Naive thymus-derived CD8-positive, alpha-beta T cell (primary cell): ENCODE results near the gene MAP7D3. TPM values are rescaled to one million over a fixed set of nuclear protein-coding genes. Genes with fewer than 3 reads are reported as not detected.

Experiments used
- ATAC-seq, 2 donors: fragments of 150-1000 bp; cut with Tn5 transposase in 1 of 2; sonication (Bioruptor Pico), chemical (Tn5 transposase) in 1 of 2; 1 replicate in 1 of 2; 2 replicates in 1 of 2; pipeline ENCODE4 v1.10.0; 2021; ENCODE audit warnings: mild to moderate bottlenecking in 2 of 2, moderate library complexity in 2 of 2
- POLR2A ChIA-PET: fragments of 350-600 bp; sonication (Branson Sonifier 250); formaldehyde crosslinking; loops from one replicate; lab custom pipeline; 2021; ENCODE audit warnings: antibody characterized with exemption; lab: Charles Lee
- DNase-seq, 10 donors: peaks; one replicate each; pipeline versions ENCODE4 v3.0.0 to v3.0.0-alpha.2; 2020 to 2022
- H3K27ac Mint-ChIP-seq, 10 donors: one replicate each; pipeline ENCODE4 v1.8.0; 2020 to 2022; ENCODE audit warnings: mild to moderate bottlenecking in 10 of 10, mixed read lengths in 10 of 10, moderate library complexity in 4 of 10, inconsistent platforms in 1 of 10
- H3K27me3 Mint-ChIP-seq, 5 donors: one replicate each; pipeline ENCODE4 v1.8.0; 2021 to 2022; ENCODE audit warnings: mixed read lengths in 5 of 5
- H3K36me3 Mint-ChIP-seq, 3 donors: one replicate each; pipeline ENCODE4 v1.8.0; 2020 to 2022; ENCODE audit warnings: mixed read lengths in 3 of 3, mild to moderate bottlenecking in 2 of 3, inconsistent platforms in 1 of 3
- H3K4me1 Mint-ChIP-seq, 4 donors: one replicate each; pipeline ENCODE4 v1.8.0; 2021 to 2022; ENCODE audit warnings: mixed read lengths in 4 of 4
- H3K4me3 Mint-ChIP-seq, 10 donors: one replicate each; pipeline ENCODE4 v1.8.0; 2020 to 2022; ENCODE audit warnings: mild to moderate bottlenecking in 10 of 10, mixed read lengths in 10 of 10, moderate library complexity in 6 of 10, inconsistent platforms in 1 of 10
- H3K9me3 Mint-ChIP-seq, 9 donors: one replicate each; pipeline ENCODE4 v1.8.0; 2020 to 2022; ENCODE audit warnings: mixed read lengths in 9 of 9, mild to moderate bottlenecking in 3 of 9, inconsistent platforms in 1 of 9, moderate library complexity in 1 of 9
- polyA plus RNA-seq, 3 donors: library from polyadenylated mRNA; unstranded; fragments of 300-500 nt; fragmentation: Illumina TruSeq; gene quantifications; one replicate each; pipeline ENCODE4 v1.2.3, GENCODE V29; 2021
- total RNA-seq, 8 experiments: library from RNA in 2 of 8; stranded (reverse) in 2 of 8; gene quantifications; one replicate each; pipeline ENCODE4 v1.2.3 and lab custom pipeline; 2021 to 2026

Gene MAP7D3
- total and polyA plus RNA-seq, 5 experiments from 2014 or later = 3.5 to 8.3 (median 5.6) TPM

DNA sequence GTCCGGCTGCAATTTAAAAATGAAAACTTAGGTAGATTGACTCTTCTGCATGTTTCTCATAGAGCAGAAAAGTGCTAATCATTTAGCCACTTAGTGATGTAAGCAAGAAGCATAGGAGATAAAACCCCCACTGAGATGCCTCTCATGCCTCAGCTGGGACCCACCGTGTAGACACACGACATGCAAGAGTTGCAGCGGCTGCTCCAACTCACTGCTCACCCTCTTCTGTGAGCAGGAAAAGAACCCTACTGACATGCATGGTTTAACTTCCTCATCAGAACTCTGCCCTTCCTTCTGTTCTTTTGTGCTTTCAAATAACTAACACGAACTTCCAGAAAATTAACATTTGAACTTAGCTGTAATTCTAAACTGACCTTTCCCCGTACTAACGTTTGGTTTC lies 41.0 kb downstream of the MAP7D3 start:
- ATAC-seq = no peak
- H3K36me3 Mint-ChIP-seq = peaks cover 0 to 20% (median 2%) of the 10 kb centered on the region in 3 donors
- peaks cover 0 to 15% (median 0%) of the 10 kb centered on the region in 4 donors for H3K4me1 Mint-ChIP-seq
- no peaks in the 10 kb centered on the region for H3K9me3 Mint-ChIP-seq
- peak overlapping the region in 3 of 10 donors; percentile 20 to 57 (median 43) for H3K27ac Mint-ChIP-seq
- no peak for DNase-seq
- POLR2A ChIA-PET = no interaction called here
- H3K4me3 Mint-ChIP-seq = no peak overlapping the region
- H3K27me3 Mint-ChIP-seq = no peaks in the 10 kb centered on the region

DNA sequence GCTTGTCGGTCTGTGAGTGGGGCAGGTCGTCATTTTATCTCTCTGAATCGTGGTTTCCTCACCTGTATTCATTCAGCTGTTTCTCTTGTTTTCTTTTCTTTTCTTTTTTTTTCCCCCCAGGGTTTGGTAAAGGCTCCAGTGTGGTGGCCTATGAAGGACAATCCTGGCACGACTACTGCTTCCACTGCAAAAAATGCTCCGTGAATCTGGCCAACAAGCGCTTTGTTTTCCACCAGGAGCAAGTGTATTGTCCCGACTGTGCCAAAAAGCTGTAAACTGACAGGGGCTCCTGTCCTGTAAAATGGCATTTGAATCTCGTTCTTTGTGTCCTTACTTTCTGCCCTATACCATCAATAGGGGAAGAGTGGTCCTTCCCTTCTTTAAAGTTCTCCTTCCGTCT lies 41.4 kb downstream of the MAP7D3 start:
- DNase-seq (no peak), ATAC-seq (no peak)
- Mint-ChIP-seq H3K4me1 (peaks cover 2 to 19% (median 3%) of the 10 kb centered on the region in 4 donors), H3K36me3 (peaks cover 0 to 18% (median 2%) of the 10 kb centered on the region in 3 donors), H3K27ac (peak overlapping the region in 2 of 10 donors; percentile 43 to 57), H3K4me3 (no peak overlapping the region), H3K9me3 (no peaks in the 10 kb centered on the region), H3K27me3 (no peaks in the 10 kb centered on the region)
- POLR2A ChIA-PET = no interaction called here

- Mint-ChIP-seq H3K27me3 (no peaks in the 10 kb centered on the region), H3K27ac (peak overlapping the region in 4 of 10 donors; percentile 22 to 43 (median 34)), H3K4me3 (no peak overlapping the region), H3K9me3 (no peaks in the 10 kb centered on the region), H3K4me1 (peaks cover 5 to 25% (median 8%) of the 10 kb centered on the region in 4 donors), H3K36me3 (peaks cover 0 to 14% (median 2%) of the 10 kb centered on the region in 3 donors)
- DNase-seq (peak in 6 of 10 donors; percentile 5 to 36 (median 18)), ATAC-seq (peak in 1 of 2 donors; percentile 46)
- POLR2A ChIA-PET = no interaction called here
Measured at GRCh38 chrX:136209016-136209738, 42.0 kb downstream of the MAP7D3 start.

DNA sequence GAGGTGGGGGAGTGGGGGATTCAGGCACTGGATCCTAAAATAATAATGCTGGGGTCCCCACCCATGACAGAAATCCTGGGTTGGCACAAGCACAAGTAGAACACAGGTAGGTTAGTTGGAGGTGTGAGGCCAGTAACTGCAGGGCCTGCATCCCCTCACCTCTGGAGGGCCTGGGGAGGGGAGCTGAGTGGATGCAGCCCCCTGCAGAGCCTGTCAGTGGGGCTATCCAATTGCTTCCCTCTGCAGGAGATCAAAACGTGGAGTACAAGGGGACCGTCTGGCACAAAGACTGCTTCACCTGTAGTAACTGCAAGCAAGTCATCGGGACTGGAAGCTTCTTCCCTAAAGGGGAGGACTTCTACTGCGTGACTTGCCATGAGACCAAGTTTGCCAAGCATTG lies 43.7 kb downstream of the MAP7D3 start:
- H3K36me3 Mint-ChIP-seq = peaks cover 0 to 14% (median 2%) of the 10 kb centered on the region in 3 donors
- POLR2A ChIA-PET = no interaction called here
- no peaks in the 10 kb centered on the region for H3K27me3 Mint-ChIP-seq
- no peak overlapping the region for H3K4me3 Mint-ChIP-seq
- H3K9me3 Mint-ChIP-seq = no peaks in the 10 kb centered on the region
- DNase-seq (no peak), ATAC-seq (no peak)
- H3K27ac Mint-ChIP-seq = peak overlapping the region in 1 of 10 donors; percentile 33
- H3K4me1 Mint-ChIP-seq = peaks cover 9 to 39% (median 21%) of the 10 kb centered on the region in 4 donors

- no peaks in the 10 kb centered on the region for H3K9me3 Mint-ChIP-seq
- H3K27ac Mint-ChIP-seq = no peak overlapping the region
- DNase-seq (no peak), ATAC-seq (no peak)
- no peaks in the 10 kb centered on the region for H3K27me3 Mint-ChIP-seq
- POLR2A ChIA-PET = no interaction called here
- peaks cover 0 to 14% (median 2%) of the 10 kb centered on the region in 3 donors for H3K36me3 Mint-ChIP-seq
- H3K4me1 Mint-ChIP-seq = peaks cover 9 to 39% (median 21%) of the 10 kb centered on the region in 4 donors
- no peak overlapping the region for H3K4me3 Mint-ChIP-seq
Measured at GRCh38 chrX:136206916-136207315, 44.3 kb downstream of the MAP7D3 start.

DNA sequence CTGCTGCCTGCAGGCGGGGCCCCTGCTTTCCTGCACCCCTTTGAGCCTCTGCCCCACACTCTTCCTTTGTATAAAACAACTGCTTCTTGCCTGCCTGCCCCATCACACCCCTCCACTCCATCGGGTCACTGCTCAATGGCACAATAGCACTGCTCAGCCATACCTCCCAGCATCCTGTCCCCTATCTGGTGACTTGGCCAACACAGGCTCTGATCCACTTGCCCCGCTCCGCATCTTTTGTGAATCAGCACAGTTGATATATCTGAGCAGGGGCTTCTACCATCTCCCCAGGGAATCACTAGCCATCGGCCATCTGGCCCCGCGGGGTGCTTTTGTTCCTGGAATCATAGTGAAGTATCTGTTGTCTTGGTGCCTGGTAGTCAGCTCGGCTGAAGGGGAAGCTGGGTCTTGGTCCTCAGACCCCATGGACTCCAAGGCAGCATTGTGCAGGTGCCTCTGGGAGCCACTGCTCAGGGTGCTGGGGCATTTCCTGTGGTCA lies 45.3 kb downstream of the MAP7D3 start:
- DNase-seq = no peak
- Mint-ChIP-seq H3K9me3 (no peaks in the 10 kb centered on the region), H3K36me3 (peaks cover 0 to 14% (median 2%) of the 10 kb centered on the region in 3 donors), H3K4me1 (peaks cover 9 to 36% (median 21%) of the 10 kb centered on the region in 4 donors), H3K27me3 (no peaks in the 10 kb centered on the region), H3K27ac (peak overlapping the region in 3 of 10 donors; percentile 41 to 59 (median 49)), H3K4me3 (no peak overlapping the region)
- no peak for ATAC-seq
- POLR2A ChIA-PET = no interaction called here

DNA sequence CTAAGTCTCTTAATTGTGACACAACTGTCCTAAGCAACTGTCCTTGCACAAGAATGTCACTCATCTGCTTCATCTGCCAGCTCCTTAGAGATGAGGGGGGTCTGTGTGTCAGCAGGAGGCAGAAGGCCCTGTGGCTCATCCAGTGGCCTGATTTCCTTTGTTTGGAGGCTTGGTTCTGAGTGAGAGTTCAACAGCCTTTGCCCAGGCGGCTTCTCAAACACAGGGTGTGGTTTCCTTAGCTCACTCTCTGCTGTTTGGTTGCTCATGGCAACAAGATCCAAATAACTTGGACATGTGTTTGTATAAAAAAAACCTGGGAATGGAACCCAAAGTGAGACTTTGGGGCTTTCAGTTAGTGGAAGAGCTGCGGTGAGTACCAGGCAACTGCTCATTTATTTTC lies 46.6 kb downstream of the MAP7D3 start:
- peak overlapping the region in 1 of 10 donors; percentile 20 for H3K4me3 Mint-ChIP-seq

GRCh38 chrX:136203951-136204350 lies 47.2 kb downstream of the MAP7D3 start:
- Mint-ChIP-seq H3K27me3 (no peaks in the 10 kb centered on the region), H3K27ac (peak overlapping the region in 3 of 10 donors; percentile 18 to 74 (median 63))

More for the DNA sequence above, 46.6 kb downstream of the MAP7D3 start:
- ATAC-seq (peak in 1 of 2 donors; percentile 30), DNase-seq (peak in 2 of 10 donors; percentile 2 to 18)
- POLR2A ChIA-PET = no interaction called here
- H3K27me3 Mint-ChIP-seq = no peaks in the 10 kb centered on the region
- peaks cover 9 to 27% (median 21%) of the 10 kb centered on the region in 4 donors for H3K4me1 Mint-ChIP-seq
- H3K27ac Mint-ChIP-seq = peak overlapping the region in 5 of 10 donors; percentile 11 to 58 (median 49)
- H3K36me3 Mint-ChIP-seq = peaks cover 0 to 6% (median 0%) of the 10 kb centered on the region in 3 donors
- H3K9me3 Mint-ChIP-seq = no peaks in the 10 kb centered on the region

GRCh38 chrX:136203438-136203837 lies 47.8 kb downstream of the MAP7D3 start:
- POLR2A ChIA-PET = no interaction called here
- H3K27ac Mint-ChIP-seq = peak overlapping the region in 4 of 10 donors; percentile 9 to 74 (median 52)
- H3K36me3 Mint-ChIP-seq = peaks cover 0 to 2% (median 0%) of the 10 kb centered on the region in 3 donors
- H3K4me1 Mint-ChIP-seq = peaks cover 9 to 24% (median 21%) of the 10 kb centered on the region in 4 donors
- H3K27me3 Mint-ChIP-seq = no peaks in the 10 kb centered on the region
- DNase-seq = peak in 1 of 10 donors; percentile 17
- H3K4me3 Mint-ChIP-seq = no peak overlapping the region
- no peaks in the 10 kb centered on the region for H3K9me3 Mint-ChIP-seq
- peak in 1 of 2 donors; percentile 51 for ATAC-seq

More at GRCh38 chrX:136203951-136204350, 47.2 kb downstream of the MAP7D3 start:
- Mint-ChIP-seq H3K4me3 (no peak overlapping the region), H3K4me1 (peaks cover 9 to 24% (median 21%) of the 10 kb centered on the region in 4 donors), H3K9me3 (no peaks in the 10 kb centered on the region), H3K36me3 (peaks cover 0 to 2% (median 0%) of the 10 kb centered on the region in 3 donors)
- DNase-seq (no peak), ATAC-seq (no peak)
- POLR2A ChIA-PET = no interaction called here

GRCh38 chrX:136202889-136203288 lies 48.3 kb downstream of the MAP7D3 start:
- Mint-ChIP-seq H3K27me3 (no peaks in the 10 kb centered on the region), H3K4me1 (peaks cover 9 to 24% (median 21%) of the 10 kb centered on the region in 4 donors), H3K27ac (peak overlapping the region in 1 of 10 donors; percentile 9), H3K36me3 (peaks cover 0 to 2% (median 0%) of the 10 kb centered on the region in 3 donors), H3K4me3 (no peak overlapping the region), H3K9me3 (no peaks in the 10 kb centered on the region)
- POLR2A ChIA-PET = no interaction called here
- no peak for ATAC-seq
- no peak for DNase-seq

DNA sequence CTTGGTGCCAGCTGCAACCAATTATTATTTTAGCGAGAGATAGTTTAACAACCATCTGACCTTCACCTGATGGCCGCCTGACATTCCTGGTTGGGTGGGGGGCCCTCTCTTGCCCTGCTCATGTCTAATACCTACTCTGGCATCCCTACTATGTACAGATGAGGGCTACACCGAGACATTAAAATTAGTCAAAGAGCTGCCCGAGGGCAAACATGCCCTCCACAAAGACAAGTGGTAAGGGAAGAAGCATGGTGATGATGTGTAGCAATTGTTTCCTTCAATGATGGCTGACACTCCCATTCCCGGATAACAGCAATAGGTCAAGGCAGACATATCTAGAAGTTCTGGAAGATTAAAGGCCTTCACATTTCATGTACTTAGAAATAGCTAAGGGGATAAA lies 49.6 kb downstream of the MAP7D3 start:
- POLR2A ChIA-PET = no interaction called here
- Mint-ChIP-seq H3K27me3 (no peaks in the 10 kb centered on the region), H3K4me1 (peaks cover 9 to 24% (median 21%) of the 10 kb centered on the region in 4 donors), H3K36me3 (no peaks in the 10 kb centered on the region), H3K4me3 (no peak overlapping the region), H3K9me3 (no peaks in the 10 kb centered on the region), H3K27ac (no peak overlapping the region)
- DNase-seq (no peak), ATAC-seq (no peak)

DNA sequence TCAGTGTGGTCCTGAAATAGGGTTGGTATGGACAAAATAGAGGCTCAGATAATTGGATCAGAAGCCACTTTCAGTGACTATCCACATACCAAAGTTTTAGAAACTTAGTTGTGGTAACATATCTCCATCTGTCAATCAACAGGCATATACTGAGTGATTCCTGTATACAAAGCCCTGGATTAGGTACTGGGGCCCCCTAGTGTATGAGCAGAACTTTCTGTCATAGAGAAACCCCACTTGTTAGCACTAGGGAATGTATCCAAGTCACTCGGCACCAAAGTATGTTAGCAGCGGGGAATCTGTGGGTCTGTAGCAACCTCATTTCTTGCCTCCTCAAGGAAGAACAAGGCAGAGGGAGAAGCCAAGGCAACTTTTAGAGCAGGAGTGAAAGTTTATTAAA lies 50.7 kb downstream of the MAP7D3 start:
- H3K27ac Mint-ChIP-seq = no peak overlapping the region
- H3K4me3 Mint-ChIP-seq = no peak overlapping the region
- no peaks in the 10 kb centered on the region for H3K36me3 Mint-ChIP-seq
- H3K27me3 Mint-ChIP-seq = no peaks in the 10 kb centered on the region
- POLR2A ChIA-PET = no interaction called here
- no peaks in the 10 kb centered on the region for H3K9me3 Mint-ChIP-seq
- DNase-seq (no peak), ATAC-seq (no peak)
- H3K4me1 Mint-ChIP-seq = peaks cover 9 to 24% (median 21%) of the 10 kb centered on the region in 4 donors

GRCh38 chrX:136199365-136199764 lies 51.8 kb downstream of the MAP7D3 start:
- DNase-seq (no peak), ATAC-seq (no peak)
- POLR2A ChIA-PET = no interaction called here
- H3K27ac Mint-ChIP-seq = no peak overlapping the region
- no peaks in the 10 kb centered on the region for H3K36me3 Mint-ChIP-seq
- H3K27me3 Mint-ChIP-seq = no peaks in the 10 kb centered on the region
- H3K4me3 Mint-ChIP-seq = no peak overlapping the region
- H3K4me1 Mint-ChIP-seq = peaks cover 4 to 16% (median 14%) of the 10 kb centered on the region in 4 donors
- H3K9me3 Mint-ChIP-seq = no peaks in the 10 kb centered on the region
